Measurements from ENCODE around the gene PTPN7. TPM values are rescaled to one million over a fixed set of nuclear protein-coding genes. Genes with fewer than 3 reads are reported as not detected.

The PTPN7 gene
- total RNA-seq, 4 donors from 2014 or later, result 0.79 to 8.5 (median 1.8) TPM; not detected in 1

DNA sequence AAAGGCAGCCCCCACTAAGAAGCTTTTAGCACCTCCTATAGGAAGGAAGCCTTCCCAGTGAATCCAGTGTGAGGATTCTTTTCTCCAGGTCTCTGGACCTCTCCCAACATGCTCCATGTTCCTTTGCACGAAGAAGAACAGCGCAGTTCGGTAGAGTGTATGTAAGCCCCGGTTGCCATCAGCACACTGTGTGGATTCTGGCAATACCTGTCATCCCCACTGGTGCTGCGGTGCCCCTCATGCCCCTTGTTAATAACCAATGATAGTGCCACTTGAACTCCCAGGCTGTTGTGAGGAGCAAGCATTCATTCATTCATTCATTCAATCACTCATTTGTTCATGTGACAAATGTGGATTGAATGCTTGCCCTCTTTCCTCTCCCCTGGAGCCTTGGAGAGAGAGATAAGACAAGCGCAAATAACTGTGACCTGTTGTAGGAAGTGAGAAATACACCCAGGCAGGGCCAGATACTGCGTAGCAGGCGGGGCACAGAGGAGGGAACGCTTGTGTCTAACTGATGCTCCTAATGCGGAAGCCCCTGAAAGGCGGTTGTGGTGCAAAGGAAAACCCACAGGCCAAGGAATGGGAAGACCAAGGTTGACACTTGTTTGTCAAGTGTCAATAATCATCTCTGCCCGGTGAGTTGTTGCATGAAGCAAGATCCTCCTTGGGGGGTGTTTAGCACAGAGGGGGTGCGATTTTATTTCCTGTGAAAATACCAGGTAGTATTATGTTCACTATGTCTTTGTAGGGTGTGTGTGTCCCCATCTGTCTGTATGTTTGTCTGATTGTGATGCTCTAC lies 43.0 kb upstream of the PTPN7 start:
- TF ChIP-seq, protein P1, sequence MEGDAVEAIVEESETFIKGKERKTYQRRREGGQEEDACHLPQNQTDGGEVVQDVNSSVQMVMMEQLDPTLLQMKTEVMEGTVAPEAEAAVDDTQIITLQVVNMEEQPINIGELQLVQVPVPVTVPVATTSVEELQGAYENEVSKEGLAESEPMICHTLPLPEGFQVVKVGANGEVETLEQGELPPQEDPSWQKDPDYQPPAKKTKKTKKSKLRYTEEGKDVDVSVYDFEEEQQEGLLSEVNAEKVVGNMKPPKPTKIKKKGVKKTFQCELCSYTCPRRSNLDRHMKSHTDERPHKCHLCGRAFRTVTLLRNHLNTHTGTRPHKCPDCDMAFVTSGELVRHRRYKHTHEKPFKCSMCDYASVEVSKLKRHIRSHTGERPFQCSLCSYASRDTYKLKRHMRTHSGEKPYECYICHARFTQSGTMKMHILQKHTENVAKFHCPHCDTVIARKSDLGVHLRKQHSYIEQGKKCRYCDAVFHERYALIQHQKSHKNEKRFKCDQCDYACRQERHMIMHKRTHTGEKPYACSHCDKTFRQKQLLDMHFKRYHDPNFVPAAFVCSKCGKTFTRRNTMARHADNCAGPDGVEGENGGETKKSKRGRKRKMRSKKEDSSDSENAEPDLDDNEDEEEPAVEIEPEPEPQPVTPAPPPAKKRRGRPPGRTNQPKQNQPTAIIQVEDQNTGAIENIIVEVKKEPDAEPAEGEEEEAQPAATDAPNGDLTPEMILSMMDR (IDR thresholded peaks at IDR 0.05), result no peak
- TF ChIP-seq POLR2A (IDR thresholded peaks at IDR 0.05), result no peak
- intact Hi-C loops (cut with DNase I; ENCODE audit: low total_unique reads), result no loop called here
- Histone ChIP-seq H3K27me3 (no peaks in the 10 kb centered on the region), H3K36me3 (no peaks in the 10 kb centered on the region), H3K9me3 (no peaks in the 10 kb centered on the region), H3K27ac (no peak overlapping the region), H3K4me3 (no peak overlapping the region), H3K4me1 (no peaks in the 10 kb centered on the region)
- DNase-seq, result no peak

- no peak for DNase-seq
- Histone ChIP-seq H3K27me3 (no peaks in the 10 kb centered on the region), H3K4me1 (no peaks in the 10 kb centered on the region), H3K27ac (no peak overlapping the region), H3K4me3 (no peak overlapping the region), H3K9me3 (no peaks in the 10 kb centered on the region), H3K36me3 (no peaks in the 10 kb centered on the region)
- intact Hi-C loops (cut with DNase I; ENCODE audit: low total_unique reads), result no loop called here
- TF ChIP-seq POLR2A (IDR thresholded peaks at IDR 0.05), result no peak
- TF ChIP-seq, protein P1 (IDR thresholded peaks at IDR 0.05), result no peak
Measured at GRCh38 chr1:202202500-202203168, 42.2 kb upstream of the PTPN7 start.

GRCh38 chr1:202201971-202202370 lies 41.6 kb upstream of the PTPN7 start:
- no peaks in the 10 kb centered on the region for H3K27me3 ChIP-seq
- intact Hi-C loops (cut with DNase I; ENCODE audit: low total_unique reads), result no loop called here
- no peak for DNase-seq
- TF ChIP-seq, protein P1 (IDR thresholded peaks at IDR 0.05), result no peak
- TF ChIP-seq POLR2A (IDR thresholded peaks at IDR 0.05), result no peak
- no peaks in the 10 kb centered on the region for H3K36me3 ChIP-seq
- H3K4me1 ChIP-seq, result no peaks in the 10 kb centered on the region
- H3K27ac ChIP-seq, result no peak overlapping the region
- no peak overlapping the region for H3K4me3 ChIP-seq
- no peaks in the 10 kb centered on the region for H3K9me3 ChIP-seq

DNA sequence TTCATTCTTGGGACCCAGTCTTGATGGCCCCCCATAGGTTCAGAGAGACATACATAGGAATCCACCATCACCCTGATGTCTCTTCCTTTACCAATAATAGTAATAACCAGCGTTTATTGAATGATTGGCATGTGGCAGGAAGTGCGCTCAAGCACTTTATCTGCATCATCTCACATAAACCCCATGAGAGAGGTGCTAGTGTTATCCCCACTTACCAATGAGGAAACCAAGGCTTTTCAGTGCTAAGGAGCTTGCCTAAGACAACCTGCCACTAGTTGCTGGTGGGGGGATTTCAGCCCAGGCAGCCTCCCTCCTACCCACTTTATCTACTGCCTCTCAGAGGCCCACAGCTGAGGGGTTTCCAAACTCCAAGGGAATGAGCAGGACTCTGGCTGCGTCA lies 40.9 kb upstream of the PTPN7 start:
- no peak overlapping the region for H3K27ac ChIP-seq
- intact Hi-C loops (cut with DNase I; ENCODE audit: low total_unique reads), result no loop called here
- no peak for DNase-seq

More for the DNA sequence above, 40.9 kb upstream of the PTPN7 start:
- Histone ChIP-seq H3K36me3 (no peaks in the 10 kb centered on the region), H3K4me3 (no peak overlapping the region), H3K4me1 (no peaks in the 10 kb centered on the region), H3K27me3 (no peaks in the 10 kb centered on the region), H3K9me3 (no peaks in the 10 kb centered on the region)
- TF ChIP-seq POLR2A (IDR thresholded peaks at IDR 0.05), result no peak
- TF ChIP-seq, protein P1 (IDR thresholded peaks at IDR 0.05), result no peak

Measured in uterus (tissue), 4 donors.